ENCODE data around the gene EFNA1. TPM values are rescaled to one million over a fixed set of nuclear protein-coding genes. Genes with fewer than 3 reads are reported as not detected.

Gene EFNA1
- total RNA-seq = 22.1 and 22.2 TPM in 2 replicates
- long read RNA-seq, transcript EFNA1-201 (4 exons, 1,444 nt) = minor isoform, 14 of 106 reads
- long read RNA-seq, transcript EFNA1-202 (5 exons, 1,926 nt) = major isoform, 76 of 106 reads
- long read RNA-seq, partial matches to known transcripts = 6 of 106 reads
- long read RNA-seq, other reads (novel, unspliced or antisense) = 7 of 106 reads

GRCh38 chr1:155127105-155127966 is at the start of gene EFNA1:
EFNA1 (plus strand) TSS chr1:155127876; CDS start chr1:155127978, 102 bp downstream.
- Mint-ChIP-seq H3K9me3 (ENCODE audit: low read depth) (no peaks in the 10 kb centered on the region), H3K27ac (peak within 1 kb of the TSS; percentile 93), H3K27me3 (peaks cover 40% of the 10 kb centered on the region), H3K36me3 (ENCODE audit: insufficient read depth) (peaks cover 3% of the 10 kb centered on the region), H3K4me3 (ENCODE audit: low read depth) (peak within 1 kb of the TSS; percentile 81), H3K4me1 (ENCODE audit: low read depth) (peaks cover 41% of the 10 kb centered on the region)
- peak; percentile 37 for DNase-seq (ENCODE audit: low spot score, unreplicated experiment)
- no peak for TF ChIP-seq CTCF (IDR thresholded peaks at IDR 0.05; ENCODE audit: unreplicated experiment)

GRCh38 chr1:155078469-155079209 is 49.0 kb upstream of the EFNA1 start, which contains the start of gene EFNA3:
EFNA3 (plus strand) TSS chr1:155078837; CDS start chr1:155078942, 105 bp downstream.
- Mint-ChIP-seq H3K4me1 (ENCODE audit: low read depth) (peaks cover 29% of the 10 kb centered on the region), H3K27ac (peak within 1 kb of the TSS; percentile 86), H3K27me3 (peaks cover 29% of the 10 kb centered on the region), H3K36me3 (ENCODE audit: insufficient read depth) (no peaks in the 10 kb centered on the region), H3K9me3 (ENCODE audit: low read depth) (no peaks in the 10 kb centered on the region), H3K4me3 (ENCODE audit: low read depth) (peak within 1 kb of the TSS; percentile 83)
- no peak for TF ChIP-seq CTCF (IDR thresholded peaks at IDR 0.05; ENCODE audit: unreplicated experiment)
- DNase-seq (ENCODE audit: low spot score, unreplicated experiment) = no peak

- no peak for DNase-seq (ENCODE audit: low spot score, unreplicated experiment)
- H3K27me3 Mint-ChIP-seq = peaks cover 34% of the 10 kb centered on the region
- H3K36me3 Mint-ChIP-seq (ENCODE audit: insufficient read depth) = no peaks in the 10 kb centered on the region
- H3K4me1 Mint-ChIP-seq (ENCODE audit: low read depth) = peaks cover 31% of the 10 kb centered on the region
- peak overlapping the region; percentile 83 for H3K4me3 Mint-ChIP-seq (ENCODE audit: low read depth)
- peak overlapping the region; percentile 86 for H3K27ac Mint-ChIP-seq
- TF ChIP-seq CTCF (IDR thresholded peaks at IDR 0.05; ENCODE audit: unreplicated experiment) = no peak
- H3K9me3 Mint-ChIP-seq (ENCODE audit: low read depth) = no peaks in the 10 kb centered on the region
Measured at GRCh38 chr1:155079210-155079486, 48.5 kb upstream of the EFNA1 start.

- Mint-ChIP-seq H3K4me3 (ENCODE audit: low read depth) (peak overlapping the region; percentile 83), H3K27me3 (peaks cover 37% of the 10 kb centered on the region), H3K27ac (peak overlapping the region; percentile 86), H3K9me3 (ENCODE audit: low read depth) (no peaks in the 10 kb centered on the region), H3K36me3 (ENCODE audit: insufficient read depth) (no peaks in the 10 kb centered on the region), H3K4me1 (ENCODE audit: low read depth) (peaks cover 36% of the 10 kb centered on the region)
- DNase-seq (ENCODE audit: low spot score, unreplicated experiment) = no peak
- TF ChIP-seq CTCF (IDR thresholded peaks at IDR 0.05; ENCODE audit: unreplicated experiment) = no peak
Measured at GRCh38 chr1:155079487-155080311, 48.0 kb upstream of the EFNA1 start.

Measured in progenitor cell of endocrine pancreas (in vitro differentiated cells).